K562 (cell line): ENCODE measurements around the gene NAPA. TPM values are rescaled to one million over a fixed set of nuclear protein-coding genes. Genes with fewer than 3 reads are reported as not detected.

ENCODE experiments used
- ETV6 ChIP-seq, 3 experiments: fragments of 150-350 bp in 1 of 3; sonication (generic) in 1 of 3; formaldehyde crosslinking in 1 of 3; IDR thresholded peaks; 2 replicates each; pipeline versions ENCODE4 v1.6.1 to v1.8.0; 2014 to 2022; ENCODE audit warnings: borderline replicate concordance in 2 of 3, low read depth in 2 of 3, antibody characterized with exemption in 1 of 3, low read length in 1 of 3, mild to moderate bottlenecking in 1 of 3, missing genetic modification reagents in 1 of 3
- FUS ChIP-seq: fragments of 200-400 bp; formaldehyde crosslinking; optimal IDR thresholded peaks from 2 replicates; pipeline ENCODE3; 2017; ENCODE audit warnings: low read depth, low read length
- HDAC1 ChIP-seq, 2 experiments: fragments of 450-650 bp; IDR thresholded peaks; 2 replicates each; pipeline ENCODE4 v1.6.1; 2016 to 2017; ENCODE audit warnings: inconsistent platforms in 1 of 2, mild to moderate bottlenecking in 1 of 2, moderate library complexity in 1 of 2
- NCOA4 ChIP-seq: fragments of 450-650 bp; IDR thresholded peaks from 2 replicates; pipeline ENCODE4 v1.6.1; 2018; ENCODE audit warnings: mild to moderate bottlenecking; ENCODE audit not compliant: partially characterized antibody
- PCBP2 ChIP-seq: fragments of 200-400 bp; formaldehyde crosslinking; IDR thresholded peaks from 2 replicates; pipeline ENCODE4 v1.6.1; 2018; ENCODE audit warnings: low read length, low read depth, mild to moderate bottlenecking, moderate library complexity; ENCODE audit not compliant: poor library complexity, severe bottlenecking
- POLR2G ChIP-seq: fragments of 200-400 bp; formaldehyde crosslinking; IDR thresholded peaks from 2 replicates; pipeline ENCODE4 v1.6.1; 2017; ENCODE audit warnings: low read depth, mild to moderate bottlenecking, antibody characterized with exemption, low read length, moderate library complexity
- PRPF4 ChIP-seq: fragments of 200-400 bp; formaldehyde crosslinking; IDR thresholded peaks from one replicate; pipeline ENCODE4 v1.6.1; 2017; ENCODE audit warnings: low read length, low read depth, mild to moderate bottlenecking; ENCODE audit not compliant: insufficient read depth, poor library complexity, severe bottlenecking
- SRF ChIP-seq, 2 experiments: fragments of 250-450, 450-650 bp in 1 of 2; sonication (Bioruptor Pico) in 1 of 2; sonication (generic) in 1 of 2; formaldehyde crosslinking; IDR thresholded peaks; 2 replicates each; pipeline versions ENCODE4 v1.5.0 to v1.5.1; 2020 to 2022; ENCODE audit warnings: mild to moderate bottlenecking in 1 of 2, missing genetic modification reagents in 1 of 2
- TARDBP ChIP-seq: fragments of 450-650 bp; IDR thresholded peaks from 2 replicates; pipeline ENCODE4 v1.6.1; 2016
- ZC3H11A ChIP-seq: IDR thresholded peaks from 2 replicates; pipeline ENCODE4 v1.6.1; 2012; ENCODE audit warnings: low read depth, low read length, improper control_type of control experiment
- ZNF253 ChIP-seq: fragments of 250-450 bp; sonication (Bioruptor Pico); conservative IDR thresholded peaks from 2 replicates; pipeline ENCODE4 v1.6.1; 2021; ENCODE audit warnings: mild to moderate bottlenecking
- polyA plus RNA-seq, 8 experiments: library from polyadenylated mRNA; depleted of rRNA in 4 of 8; stranded (reverse) in 5 of 8; unstranded in 3 of 8; fragments of >200 nt; fragmentation: Nextera tagmentation in 2 of 8; fragmentation: Illumina TruSeq in 1 of 8; extraction: Ambion mirVana in 2 of 8; extraction: Trizol in 1 of 8; gene quantifications; 2 replicates each; pipeline versions ENCODE4 v1.2.1 to v1.2.3, GENCODE V29; 2011 to 2014; ENCODE audit warnings: inconsistent platforms in 1 of 8, missing spikeins in 1 of 8
- total RNA-seq, 7 experiments: library from RNA; depleted of rRNA in 6 of 7; stranded (reverse); fragments of >200 nt in 6 of 7; fragmentation: Illumina TruSeq in 2 of 7; extraction: Trizol in 2 of 7; gene quantifications; 2 replicates each; pipeline versions ENCODE4 v1.2.1 to v1.2.3, GENCODE V29; 2011 to 2021; ENCODE audit warnings: low replicate concordance in 1 of 7
- TF ChIP-seq, protein P1 (sequence below), 2 experiments: fragments of 450-650 bp in 1 of 2; IDR thresholded peaks; 2 replicates each; pipeline ENCODE4 v1.6.1; 2011 to 2017; ENCODE audit warnings: low read depth in 2 of 2, antibody characterized with exemption in 1 of 2, borderline replicate concordance in 1 of 2, low read length in 1 of 2, mild to moderate bottlenecking in 1 of 2, mixed read lengths in 1 of 2; ENCODE audit not compliant: control insufficient read depth in 1 of 2
- TF ChIP-seq, protein P2 (sequence below): fragments of 250-450 bp; sonication (Bioruptor Pico); IDR thresholded peaks from 2 replicates; pipeline ENCODE4 v1.5.0; 2022; ENCODE audit warnings: mild to moderate bottlenecking

NAPA gene
- total and polyA plus RNA-seq, 9 of the 15 experiments (the other 6 are each of a cell fraction or from before 2014, with no cell fraction given), result 5.4 to 98.6 (median 77.5) TPM

DNA sequence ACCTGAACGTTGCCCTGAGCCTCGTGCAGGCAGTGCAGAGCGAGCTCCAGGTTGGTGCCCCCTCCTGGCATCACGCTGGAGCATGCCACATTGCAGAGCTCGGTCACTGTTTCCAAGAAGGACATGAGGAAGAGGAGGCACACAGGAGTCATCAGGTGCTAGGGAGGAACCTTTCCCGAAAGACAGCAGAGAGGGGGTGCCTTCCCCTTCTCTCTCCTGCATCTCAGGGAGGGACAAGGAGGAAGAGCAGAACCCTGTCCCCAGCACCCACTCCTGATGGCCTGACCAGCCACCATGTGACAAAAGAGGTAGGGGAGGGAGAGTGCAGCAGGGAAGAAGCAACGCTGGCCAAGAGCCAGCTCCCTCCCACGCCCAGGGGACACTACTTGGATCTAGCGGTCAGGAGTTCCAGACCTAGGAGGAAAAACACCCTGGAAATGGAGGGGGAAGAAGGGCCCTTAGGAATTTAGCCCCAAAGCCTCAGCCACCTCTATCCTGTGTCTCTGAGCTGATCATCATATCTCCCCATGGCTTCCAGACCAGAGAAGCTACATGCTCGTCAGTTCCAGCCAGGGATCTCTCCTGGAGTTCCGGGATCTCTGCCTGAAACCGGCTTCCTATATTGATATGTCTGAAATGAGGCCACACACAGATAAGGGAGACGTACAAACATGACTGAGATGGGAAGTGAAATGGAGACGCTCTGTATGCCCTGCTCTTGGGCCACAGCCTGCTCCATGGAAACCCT is 17.0 kb upstream of the NAPA start (continued):
- TF ChIP-seq SRF (CRISPR knock-in tag; IDR thresholded peaks at IDR 0.05) (peak in 1 of 2 experiments; percentile 38; a peak in 1 of 4 replicates), FUS (no peak), ETV6 (IDR thresholded peaks at IDR 0.05; ENCODE audit: borderline replicate concordance in 1 of 2, low read depth in 2 of 2, low read length in 1 of 2) (no peak), ETV6 (CRISPR knock-in tag; IDR thresholded peaks at IDR 0.05; ENCODE audit: borderline replicate concordance) (no peak), ZC3H11A (no peak), PCBP2 (no peak), HDAC1 (IDR thresholded peaks at IDR 0.05) (no peak), POLR2G (no peak), NCOA4 (no peak), TARDBP (no peak), PRPF4 (no peak), ZNF253 (CRISPR knock-in tag) (no peak)
- TF ChIP-seq, protein P1, sequence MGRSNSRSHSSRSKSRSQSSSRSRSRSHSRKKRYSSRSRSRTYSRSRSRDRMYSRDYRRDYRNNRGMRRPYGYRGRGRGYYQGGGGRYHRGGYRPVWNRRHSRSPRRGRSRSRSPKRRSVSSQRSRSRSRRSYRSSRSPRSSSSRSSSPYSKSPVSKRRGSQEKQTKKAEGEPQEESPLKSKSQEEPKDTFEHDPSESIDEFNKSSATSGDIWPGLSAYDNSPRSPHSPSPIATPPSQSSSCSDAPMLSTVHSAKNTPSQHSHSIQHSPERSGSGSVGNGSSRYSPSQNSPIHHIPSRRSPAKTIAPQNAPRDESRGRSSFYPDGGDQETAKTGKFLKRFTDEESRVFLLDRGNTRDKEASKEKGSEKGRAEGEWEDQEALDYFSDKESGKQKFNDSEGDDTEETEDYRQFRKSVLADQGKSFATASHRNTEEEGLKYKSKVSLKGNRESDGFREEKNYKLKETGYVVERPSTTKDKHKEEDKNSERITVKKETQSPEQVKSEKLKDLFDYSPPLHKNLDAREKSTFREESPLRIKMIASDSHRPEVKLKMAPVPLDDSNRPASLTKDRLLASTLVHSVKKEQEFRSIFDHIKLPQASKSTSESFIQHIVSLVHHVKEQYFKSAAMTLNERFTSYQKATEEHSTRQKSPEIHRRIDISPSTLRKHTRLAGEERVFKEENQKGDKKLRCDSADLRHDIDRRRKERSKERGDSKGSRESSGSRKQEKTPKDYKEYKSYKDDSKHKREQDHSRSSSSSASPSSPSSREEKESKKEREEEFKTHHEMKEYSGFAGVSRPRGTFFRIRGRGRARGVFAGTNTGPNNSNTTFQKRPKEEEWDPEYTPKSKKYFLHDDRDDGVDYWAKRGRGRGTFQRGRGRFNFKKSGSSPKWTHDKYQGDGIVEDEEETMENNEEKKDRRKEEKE (IDR thresholded peaks at IDR 0.05; ENCODE audit: borderline replicate concordance in 1 of 2, control insufficient read depth in 1 of 2, low read depth in 2 of 2, low read length in 1 of 2), result no peak
- TF ChIP-seq, protein P2, sequence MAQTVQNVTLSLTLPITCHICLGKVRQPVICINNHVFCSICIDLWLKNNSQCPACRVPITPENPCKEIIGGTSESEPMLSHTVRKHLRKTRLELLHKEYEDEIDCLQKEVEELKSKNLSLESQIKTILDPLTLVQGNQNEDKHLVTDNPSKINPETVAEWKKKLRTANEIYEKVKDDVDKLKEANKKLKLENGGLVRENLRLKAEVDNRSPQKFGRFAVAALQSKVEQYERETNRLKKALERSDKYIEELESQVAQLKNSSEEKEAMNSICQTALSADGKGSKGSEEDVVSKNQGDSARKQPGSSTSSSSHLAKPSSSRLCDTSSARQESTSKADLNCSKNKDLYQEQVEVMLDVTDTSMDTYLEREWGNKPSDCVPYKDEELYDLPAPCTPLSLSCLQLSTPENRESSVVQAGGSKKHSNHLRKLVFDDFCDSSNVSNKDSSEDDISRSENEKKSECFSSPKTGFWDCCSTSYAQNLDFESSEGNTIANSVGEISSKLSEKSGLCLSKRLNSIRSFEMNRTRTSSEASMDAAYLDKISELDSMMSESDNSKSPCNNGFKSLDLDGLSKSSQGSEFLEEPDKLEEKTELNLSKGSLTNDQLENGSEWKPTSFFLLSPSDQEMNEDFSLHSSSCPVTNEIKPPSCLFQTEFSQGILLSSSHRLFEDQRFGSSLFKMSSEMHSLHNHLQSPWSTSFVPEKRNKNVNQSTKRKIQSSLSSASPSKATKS, result no peak
